Stimulated activated CD4-positive, alpha-beta T cell treated with anti-CD3 and anti-CD28 coated beads, Interleukin-1b, Interleukin-23, amount 100 ng/mL, for 24 hours (primary cell): ENCODE data around the gene NTNG2.
A peak's percentile ranks its signal among the peaks of the same experiment; 100 is the strongest.

ENCODE experiments used
- DNase-seq, 4 experiments: peaks; one replicate each; pipeline ENCODE4 v3.0.0-alpha.2; 2020; ENCODE audit warnings: low read depth in 4 of 4, low spot score in 1 of 4

The NTNG2 gene

GRCh38 chr9:132234535-132234934 lies 72.7 kb downstream of the NTNG2 start:
- no peak for DNase-seq

DNA sequence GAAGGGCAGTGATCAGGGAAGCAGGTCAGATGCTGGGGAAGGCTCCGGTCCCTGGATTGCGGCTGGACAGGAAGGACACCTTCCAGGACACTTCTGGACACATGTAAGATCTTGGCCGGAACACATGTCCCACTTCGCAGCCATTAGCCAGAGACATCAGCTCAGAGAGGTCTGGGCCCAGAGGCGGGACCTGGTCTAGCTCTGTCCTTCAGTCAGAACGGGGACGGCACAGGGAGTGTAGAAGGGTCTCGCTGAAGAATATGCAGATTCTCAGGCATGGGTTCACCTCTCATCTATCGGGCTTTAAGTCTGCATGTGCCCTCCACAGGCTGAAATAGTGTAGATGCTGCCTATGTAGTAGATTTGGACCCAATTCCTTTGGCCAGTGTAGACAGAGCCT lies 73.3 kb downstream of the NTNG2 start:
- DNase-seq = no peak

DNA sequence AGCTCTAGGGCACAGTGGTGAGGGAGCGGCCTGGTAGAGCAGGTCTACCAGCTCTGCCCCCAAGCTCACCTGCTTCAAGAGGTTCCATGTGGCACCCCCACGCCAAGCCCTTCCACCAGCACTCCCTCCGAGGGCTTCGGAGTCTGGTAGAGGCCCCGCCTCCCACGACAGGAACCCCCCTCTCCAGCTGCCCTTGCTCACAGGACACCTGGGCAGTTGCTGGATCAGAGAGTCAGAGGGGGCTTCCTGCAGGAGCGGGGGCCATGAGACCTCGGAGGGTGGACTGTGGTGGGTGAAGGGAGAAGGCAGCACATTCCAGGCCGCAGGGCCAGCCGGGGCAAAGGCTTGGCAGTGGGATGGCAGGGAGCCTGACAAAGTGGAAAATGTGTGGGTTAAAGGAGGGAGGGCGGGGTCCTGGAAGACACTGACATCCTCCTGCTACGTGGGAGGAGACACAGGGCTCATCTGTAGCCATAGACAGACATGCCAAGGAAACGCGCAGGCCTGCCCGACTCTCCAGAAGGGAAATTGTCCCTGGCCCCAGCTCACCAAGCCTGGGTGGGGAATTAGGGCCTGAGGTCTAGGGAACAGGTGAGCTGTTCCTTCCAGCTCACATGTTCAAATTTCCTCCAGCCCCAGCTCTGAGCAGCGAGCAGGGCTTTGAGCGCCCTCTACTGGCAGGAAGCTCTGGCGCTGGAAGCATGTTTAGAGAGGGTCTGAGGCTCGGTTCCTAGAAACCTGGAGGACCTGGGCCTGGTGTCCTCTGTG lies 74.2 kb downstream of the NTNG2 start:
- peak; percentile 62 to 77 (median 73) for DNase-seq

- no peak for DNase-seq
Observed at GRCh38 chr9:132236662-132237311, 74.9 kb downstream of the NTNG2 start.

GRCh38 chr9:132237481-132237880 lies 75.6 kb downstream of the NTNG2 start:
- no peak for DNase-seq

GRCh38 chr9:132238026-132238972 lies 76.4 kb downstream of the NTNG2 start:
- no peak for DNase-seq

DNA sequence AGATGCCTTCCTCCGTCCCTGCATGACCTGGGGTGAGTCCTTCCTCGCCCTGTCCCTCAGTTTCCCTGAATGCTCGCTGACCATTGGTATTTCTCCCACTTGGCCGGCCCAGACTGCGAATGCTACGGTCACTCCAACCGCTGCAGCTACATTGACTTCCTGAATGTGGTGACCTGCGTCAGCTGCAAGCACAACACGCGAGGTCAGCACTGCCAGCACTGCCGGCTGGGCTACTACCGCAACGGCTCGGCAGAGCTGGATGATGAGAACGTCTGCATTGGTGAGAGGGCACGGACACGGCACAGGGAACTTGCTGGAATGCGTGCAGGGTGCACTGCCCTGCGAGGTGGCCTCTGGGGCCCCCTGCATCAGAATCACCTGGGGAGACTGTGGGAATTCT lies 77.1 kb downstream of the NTNG2 start:
- DNase-seq = no peak

DNA sequence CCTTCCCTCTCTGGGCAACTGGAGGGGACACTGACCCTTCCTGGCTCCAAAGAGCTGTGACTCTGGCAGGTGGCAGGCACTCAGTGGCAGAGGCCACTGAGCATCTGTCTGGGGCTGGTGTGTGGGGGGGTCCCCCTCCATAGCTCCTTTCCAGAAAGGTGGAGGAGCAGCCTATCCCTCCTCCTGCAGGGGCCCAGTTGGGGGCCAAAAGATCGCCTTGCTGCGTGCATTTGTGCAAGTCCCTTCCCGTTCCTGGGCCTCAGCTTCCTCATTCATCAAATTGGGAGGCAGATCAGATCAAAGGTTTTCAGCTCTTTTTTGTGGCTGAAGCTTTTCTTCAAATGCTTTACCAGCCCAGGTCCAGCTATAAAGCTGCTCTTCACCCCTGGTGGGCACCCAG lies 77.7 kb downstream of the NTNG2 start:
- DNase-seq = no peak

DNA sequence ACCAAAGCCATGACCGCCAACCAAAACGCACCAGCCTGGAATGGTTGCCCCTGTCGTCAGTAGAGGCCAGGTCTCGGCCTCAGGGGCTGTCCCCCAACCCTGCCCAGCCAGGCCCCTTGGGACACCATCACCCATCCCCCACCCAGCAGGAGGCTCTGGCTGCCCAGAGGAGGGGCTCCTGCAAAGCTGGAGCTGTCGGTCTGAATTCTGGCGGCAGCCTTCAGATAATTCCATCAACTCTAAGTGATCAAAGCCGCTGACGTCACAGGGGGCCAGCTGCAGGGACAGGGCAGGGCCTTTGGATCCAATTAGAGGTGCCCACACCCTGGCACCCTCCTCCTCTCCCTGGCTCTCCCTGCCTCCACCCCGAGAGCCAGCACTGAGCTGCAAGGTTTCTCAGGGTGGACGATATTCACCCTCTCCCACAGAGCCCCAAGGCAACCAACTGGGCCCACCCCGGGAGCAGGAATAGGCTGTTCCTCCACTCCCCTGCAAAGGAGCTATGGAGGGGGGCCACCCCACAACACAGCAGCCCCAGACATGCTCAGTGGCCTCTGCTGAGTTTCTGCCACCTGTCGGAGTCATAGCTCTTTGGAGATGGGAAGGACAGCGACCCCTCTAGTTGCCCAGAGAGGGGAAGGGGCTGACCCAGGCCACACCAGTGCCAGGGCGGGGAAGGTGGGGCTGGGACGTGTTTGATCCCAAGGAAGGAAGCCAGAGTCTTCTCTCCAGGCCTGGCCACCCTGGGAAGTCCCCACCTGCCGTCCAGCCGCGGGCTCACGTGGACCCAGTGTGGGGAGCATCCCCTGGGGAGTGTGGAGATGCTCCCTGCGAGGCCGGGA lies 78.4 kb downstream of the NTNG2 start:
- DNase-seq = no peak

- DNase-seq = peak; percentile 94 to 97 (median 96)
Observed at GRCh38 chr9:132240841-132241482, 79.1 kb downstream of the NTNG2 start.

DNA sequence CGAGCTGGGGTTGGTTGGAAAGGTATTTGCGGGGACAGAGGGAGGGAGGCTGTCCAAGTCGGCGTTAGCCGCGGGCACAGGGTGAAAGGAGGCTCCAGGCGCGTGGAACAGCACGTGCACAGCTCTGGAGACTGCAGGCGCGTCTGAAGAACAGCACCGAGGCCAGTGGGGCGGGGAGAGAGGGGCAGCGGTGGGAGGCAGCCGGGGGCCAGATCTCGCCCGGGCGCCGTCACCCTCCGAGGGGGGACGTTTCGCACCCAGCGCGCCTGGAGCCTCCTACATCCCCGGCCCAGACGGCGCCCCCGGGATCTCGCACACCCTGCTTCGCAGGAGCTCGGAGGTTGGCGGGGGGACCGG lies 79.6 kb downstream of the NTNG2 start:
- DNase-seq = peak in 1 of 4 experiments; percentile 10

- DNase-seq = peak in 1 of 4 experiments; percentile 23
Observed at GRCh38 chr9:132241840-132242620, 80.2 kb downstream of the NTNG2 start.

DNA sequence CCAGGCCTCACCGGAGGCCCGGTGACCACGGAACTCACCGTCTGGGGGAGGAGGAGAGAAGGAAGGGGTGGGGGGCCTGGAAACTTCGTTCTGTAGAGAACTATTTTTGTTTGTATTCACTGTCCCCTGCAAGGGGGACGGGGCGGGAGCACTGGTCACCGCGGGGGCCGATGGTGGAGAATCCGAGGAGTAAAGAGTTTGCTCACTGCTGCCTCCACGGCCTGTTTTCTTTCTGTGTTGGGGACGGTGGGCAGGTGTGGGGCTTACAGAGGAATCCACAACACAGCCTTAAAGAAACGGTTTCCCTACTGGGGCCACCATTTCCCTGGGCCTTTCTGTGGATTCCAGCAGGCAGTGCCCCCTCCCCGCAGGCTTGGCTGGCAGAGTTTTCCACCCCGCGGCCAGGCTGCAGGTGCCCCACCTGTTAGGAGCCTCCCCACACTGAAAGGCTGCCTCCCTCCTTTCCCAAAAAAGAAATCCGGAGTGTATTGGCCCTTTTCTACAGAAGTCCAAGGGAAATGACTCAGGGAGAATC lies 80.8 kb downstream of the NTNG2 start:
- no peak for DNase-seq

GRCh38 chr9:132243156-132244074 lies 81.6 kb downstream of the NTNG2 start:
- DNase-seq = no peak

DNA sequence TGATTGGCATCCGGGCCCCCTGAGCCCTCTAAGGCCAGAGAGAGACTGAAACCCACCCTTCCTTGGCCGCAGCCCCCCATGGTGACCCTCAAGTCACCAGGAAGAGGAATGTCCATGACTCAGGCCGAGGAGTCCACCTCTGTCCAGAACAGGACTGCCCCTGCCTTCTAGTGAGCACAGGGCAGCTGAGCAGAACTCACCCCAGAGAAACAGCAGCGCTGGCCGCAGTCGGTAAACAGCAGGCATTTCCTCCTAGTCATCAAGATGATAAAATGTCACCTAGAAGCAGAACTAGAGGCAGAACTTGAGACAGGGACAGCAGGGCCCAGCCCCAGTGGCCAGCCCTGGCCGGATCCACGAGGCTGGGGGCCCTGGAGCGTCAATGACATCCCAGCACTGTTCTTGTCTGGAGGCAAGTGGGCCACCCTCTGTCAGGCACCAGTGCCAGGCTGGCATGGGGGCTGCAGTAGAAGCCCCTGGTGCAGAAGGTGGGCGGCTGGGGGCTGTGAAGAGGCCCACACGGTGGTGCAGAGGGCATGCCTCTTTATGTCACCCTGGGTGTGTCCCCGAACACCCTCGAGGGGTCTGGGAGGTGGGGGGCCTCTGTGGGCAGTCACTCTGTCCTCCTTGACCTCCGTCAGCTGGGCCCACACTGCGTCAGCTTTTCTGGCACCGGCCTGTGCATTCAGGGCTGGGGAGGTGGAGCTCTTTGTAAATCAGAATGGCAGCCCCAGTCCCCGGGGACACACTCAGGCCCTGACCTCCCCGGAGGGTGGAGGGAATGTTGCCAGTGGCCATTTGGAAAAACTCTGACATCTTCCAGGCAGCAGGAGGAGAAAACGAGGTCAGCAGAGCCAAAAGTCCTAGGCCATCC lies 83.0 kb downstream of the NTNG2 start:
- no peak for DNase-seq

- DNase-seq = no peak
Observed at GRCh38 chr9:132245465-132245864, 83.6 kb downstream of the NTNG2 start.

- no peak for DNase-seq
Observed at GRCh38 chr9:132247942-132248341, 86.1 kb downstream of the NTNG2 start.
